HepG2 (cell line): Measurements from ENCODE around the gene TRIP6. TPM values are rescaled to one million over a fixed set of nuclear protein-coding genes. Genes with fewer than 3 reads are reported as not detected.

ENCODE experiments used
- ATAC-seq: fragments of 200-7000 bp; cut with Tn5 transposase; 3 replicates; pipeline ENCODE4 v1.9.1; 2020; ENCODE audit warnings: mild to moderate bottlenecking, moderate library complexity
- BruUV-seq: library from RNA; stranded (reverse); fragments of 400-500 nt; replicated peaks from 2 replicates; lab custom pipeline; 2021; lab: Mats Ljungman, UMichigan
- CTCF ChIA-PET: fragments of 300-600 bp; formaldehyde crosslinking; extraction: SDS; loops from one replicate; lab custom pipeline; 2021; ENCODE audit warnings: low total read pairs, inconsistent platforms, low intra/inter-chr PET ratio; lab: Yijun Ruan, JAX
- POLR2A ChIA-PET: fragments of 350-600 bp; sonication (Branson Sonifier 250); formaldehyde crosslinking; loops from one replicate; lab custom pipeline; 2020; ENCODE audit warnings: antibody characterized with exemption, inconsistent platforms; lab: Yijun Ruan, JAX
- DNase-seq: peaks from one replicate; pipeline ENCODE4 v3.0.0-alpha.2; 2015; ENCODE audit warnings: low spot score
- FAIRE-seq: peaks from 3 replicates; lab custom pipeline; 2011; peaks lifted over from hg19 to GRCh38; lab: Jason Lieb, UNC
- H2AFZ ChIP-seq: one replicate; pipeline ENCODE4 v1.6.1; 2011; ENCODE audit warnings: low read length, inconsistent platforms
- H3K27ac ChIP-seq: fragments of 300-600 bp; 3 replicates; pipeline ENCODE4 v1.8.0; 2011; ENCODE audit warnings: mixed run types, mild to moderate bottlenecking, mixed read lengths, low read length, inconsistent platforms; ENCODE audit not compliant: insufficient read depth; ENCODE audit errors: extremely low read length
- H3K27me3 ChIP-seq, 2 experiments: fragments of 200-600 bp in 1 of 2; 2 replicates in 1 of 2; 3 replicates in 1 of 2; pipeline versions ENCODE4 v1.6.0 to v1.8.0; 2011; ENCODE audit warnings: low read length in 2 of 2, mild to moderate bottlenecking in 2 of 2, moderate library complexity in 2 of 2, inconsistent platforms in 1 of 2; ENCODE audit not compliant: insufficient read depth in 2 of 2, control insufficient read depth in 1 of 2
- H3K36me3 ChIP-seq, 2 experiments: fragments of 200-600 bp in 1 of 2; replicated peaks in 1 of 2; 2 replicates in 1 of 2; 3 replicates in 1 of 2; pipeline versions ENCODE4 v1.5.1 to v1.8.0; 2011; ENCODE audit warnings: low read length in 2 of 2, inconsistent platforms in 1 of 2; ENCODE audit not compliant: insufficient read depth in 2 of 2, control insufficient read depth in 1 of 2
- H3K4me1 ChIP-seq: 2 replicates; pipeline ENCODE4 v1.5.1; 2012; ENCODE audit warnings: low read length, inconsistent platforms; ENCODE audit not compliant: insufficient read depth
- H3K4me2 ChIP-seq: 2 replicates; pipeline ENCODE4 v1.6.0; 2011; ENCODE audit warnings: low read depth, low read length, inconsistent platforms
- H3K4me3 ChIP-seq, 3 experiments: fragments of 200-600 bp in 1 of 3; sonication (generic), shearing (Covaris generic) in 1 of 3; replicated peaks in 1 of 3; 2 replicates each; pipeline ENCODE4 v1.5.1; 2011 to 2016; ENCODE audit warnings: low read length in 3 of 3, inconsistent platforms in 2 of 3, low read depth in 2 of 3, mild to moderate bottlenecking in 2 of 3, control low read depth in 1 of 3, mixed read lengths in 1 of 3; ENCODE audit not compliant: insufficient read depth in 1 of 3
- H3K79me2 ChIP-seq: one replicate; pipeline ENCODE4 v1.6.1; 2011; ENCODE audit warnings: low read length, inconsistent platforms; ENCODE audit not compliant: insufficient read depth
- H3K9ac ChIP-seq: 2 replicates; pipeline ENCODE4 v1.6.0; 2011; ENCODE audit warnings: mild to moderate bottlenecking, low read depth, low read length, inconsistent platforms; ENCODE audit not compliant: insufficient read depth
- H3K9me3 ChIP-seq: 2 replicates; pipeline ENCODE4 v1.5.1; 2012; ENCODE audit warnings: mild to moderate bottlenecking, low read length
- H4K20me1 ChIP-seq: 2 replicates; pipeline ENCODE4 v1.6.0; 2011; ENCODE audit warnings: inconsistent platforms, mild to moderate bottlenecking, low read length, moderate library complexity; ENCODE audit not compliant: insufficient read depth
- HOXA7 ChIP-seq: sonication (generic); formaldehyde crosslinking; IDR thresholded peaks from 2 replicates; pipeline ENCODE4 v1.8.1; 2022; ENCODE audit warnings: mild to moderate bottlenecking, missing genetic modification reagents, moderate library complexity
- KAT7 ChIP-seq: IDR thresholded peaks from 2 replicates; pipeline ENCODE4 v1.6.1; 2018; ENCODE audit warnings: borderline replicate concordance, missing compliant biosample characterization
- MED13 ChIP-seq: sonication (generic); formaldehyde crosslinking; IDR thresholded peaks from 2 replicates; pipeline ENCODE4 v1.5.0; 2020; ENCODE audit warnings: missing genetic modification reagents
- MIXL1 ChIP-seq: IDR thresholded peaks from 2 replicates; pipeline ENCODE4 v1.6.1; 2016
- NRL ChIP-seq: sonication (generic); formaldehyde crosslinking; IDR thresholded peaks from 2 replicates; pipeline ENCODE4 v1.5.0; 2020; ENCODE audit warnings: missing genetic modification reagents, mild to moderate bottlenecking, moderate library complexity, borderline replicate concordance
- RAD21 ChIP-seq: fragments of 450-650 bp; formaldehyde crosslinking; IDR thresholded peaks from 2 replicates; pipeline ENCODE4 v1.5.0; 2020; ENCODE audit warnings: mild to moderate bottlenecking
- RXRB ChIP-seq: IDR thresholded peaks from 2 replicates; pipeline ENCODE4 v1.6.1; 2016; ENCODE audit warnings: borderline replicate concordance, missing genetic modification reagents, missing compliant biosample characterization
- TAF1 ChIP-seq: sonication (generic); formaldehyde crosslinking; IDR thresholded peaks from 2 replicates; pipeline ENCODE4 v1.4.0; 2020; ENCODE audit warnings: missing genetic modification reagents
- UBTF ChIP-seq: sonication (generic); formaldehyde crosslinking; IDR thresholded peaks from 2 replicates; pipeline ENCODE4 v1.4.0; 2020; ENCODE audit warnings: mild to moderate bottlenecking, missing genetic modification reagents
- ZFP37 ChIP-seq: sonication (generic); formaldehyde crosslinking; IDR thresholded peaks from 2 replicates; pipeline ENCODE4 v1.4.0; 2020; ENCODE audit warnings: missing genetic modification reagents, borderline replicate concordance
- WGBS: methylation state at CpG from one replicate; pipeline ENCODE4 v1.1.6; 2017; ENCODE audit warnings: low lambda C conversion rate; 5-methylcytosine and 5-hydroxymethylcytosine counted together
- in situ Hi-C: cut with HindIII; loops from 2 replicates; pipeline ENCODE4 v1.10.0; 2017; ENCODE audit warnings: low pct_unique_long_range_greater_than_20kb; ENCODE audit not compliant: extremely low pct_ligation_motif_present
- intact Hi-C: fragments of 100-400 bp; cut with micrococcal nuclease; formaldehyde crosslinking; loops from one replicate; pipeline ENCODE4 v1.10.0; 2022; ENCODE audit not compliant: unreplicated experiment
- polyA plus RNA-seq, 8 experiments: library from polyadenylated mRNA; depleted of rRNA in 3 of 8; stranded (reverse) in 7 of 8; unstranded in 1 of 8; fragments of >200 nt; fragmentation: Illumina TruSeq in 4 of 8; extraction: Trizol in 4 of 8; gene quantifications; 2 replicates each; pipeline versions ENCODE4 v1.2.1 to v1.2.3, GENCODE V29; 2011 to 2016; ENCODE audit warnings: low read depth in 4 of 8, missing spikeins in 1 of 8, mixed read lengths in 1 of 8; ENCODE audit not compliant: insufficient read depth in 1 of 8
- total RNA-seq, 5 experiments: library from RNA; depleted of rRNA; stranded (reverse); fragments of >200 nt; fragmentation: Illumina TruSeq; extraction: Trizol; gene quantifications; 2 replicates each; pipeline ENCODE4 v1.2.3, GENCODE V29; 2016; ENCODE audit warnings: low read depth in 1 of 5

TRIP6 gene
- total and polyA plus RNA-seq, 2 of the 13 experiments (the other 11 are each of a cell fraction or from before 2014, with no cell fraction given) = 0.34 to 0.38 TPM

GRCh38 chr7:100894860-100895700 lies 27.9 kb downstream of the TRIP6 start (continued):
- TF ChIP-seq RAD21 (CRISPR knock-in tag) = peak; percentile 73

GRCh38 chr7:100895701-100895955 lies 28.4 kb downstream of the TRIP6 start, which contains the start of gene ACHE:
TSS of gene ACHE (minus strand) at chr7:100895888. CDS start at chr7:100894232, 1,656 bp downstream.
- CTCF ChIA-PET = interaction anchor here (1.9 to 3.2 kb wide), 2 partner anchors 164 to 182 kb away, joined by 6 to 28 read pairs; no protein-coding TSS in a partner anchor
- Histone ChIP-seq H3K27ac (no peak within 1 kb of the TSS), H3K9ac (peak within 1 kb of the TSS; percentile 28; the same call in 1 of the 2 replicates), H3K9me3 (no peaks in the 10 kb centered on the region), H3K4me1 (peaks cover 37% of the 10 kb centered on the region), H3K4me3 (peak within 1 kb of the TSS; percentile 44 to 69 (median 47); a peak in 5 of 6 replicates), H4K20me1 (no peaks in the 10 kb centered on the region), H3K36me3 (no peaks in the 10 kb centered on the region), H2AFZ (no peak within 1 kb of the TSS), H3K4me2 (peak within 1 kb of the TSS; percentile 73), H3K27me3 (peaks cover 11 to 32% of the 10 kb centered on the region in 2 experiments), H3K79me2 (no peaks in the 10 kb centered on the region)
- in situ Hi-C loops (loop anchor here (5.0 to 25.0 kb wide), 2 partner anchors 162 to 392 kb away; no protein-coding TSS in a partner anchor), intact Hi-C loops (loop anchor here (5.0 kb wide), 1 partner anchor 182 kb away; no protein-coding TSS in a partner anchor)
- no peak for FAIRE-seq
- POLR2A ChIA-PET = interaction anchor here (0.6 kb wide), 1 partner anchor 20 kb away, joined by 3 read pairs; the partner anchor contains the start of gene SRRT
- WGBS = 0% methylated on average over 5 of the region's 32 CpGs
- no peak for DNase-seq
- no TSS peak for BruUV-seq
- TF ChIP-seq NRL = no peak
- no peak for TF ChIP-seq RXRB (CRISPR knock-in tag)
- TF ChIP-seq MIXL1 (CRISPR knock-in tag) = no peak
- 0 out of 2 replicates have a peak, but pooled peaks have one; percentile 6 for TF ChIP-seq UBTF (CRISPR knock-in tag)
- no peak for TF ChIP-seq KAT7 (CRISPR knock-in tag)
- no peak for TF ChIP-seq TAF1 (CRISPR knock-in tag)
- TF ChIP-seq MED13 = no peak
- no peak for TF ChIP-seq ZFP37 (CRISPR knock-in tag)
- no peak for TF ChIP-seq HOXA7 (CRISPR knock-in tag)
- ATAC-seq = peak; percentile 42
